GM12864 (cell line): ENCODE results near the gene CCDC54.

Source experiments
- DNase-seq: peaks from one replicate; pipeline ENCODE4 v3.0.0-alpha.2; 2011; ENCODE audit warnings: low read depth
- H3K4me3 ChIP-seq: 2 replicates; pipeline ENCODE4 v1.5.1; 2011; ENCODE audit warnings: mild to moderate bottlenecking, low read depth, low read length, control low read depth
- CTCF ChIP-seq: IDR thresholded peaks from 2 replicates; pipeline ENCODE4 v1.5.1; 2011; ENCODE audit warnings: low read depth, mild to moderate bottlenecking, moderate library complexity, low read length, control low read depth, inconsistent platforms; ENCODE audit errors: missing control alignments

Gene CCDC54

GRCh38 chr3:107425033-107425432 is 47.8 kb downstream of the CCDC54 start:
- DNase-seq = no peak
- no peak for TF ChIP-seq CTCF
- no peak overlapping the region for H3K4me3 ChIP-seq

GRCh38 chr3:107426223-107426622 is 49.0 kb downstream of the CCDC54 start:
- no peak for TF ChIP-seq CTCF
- DNase-seq = no peak
- H3K4me3 ChIP-seq = no peak overlapping the region
